HUES64 (cell line): ENCODE measurements around the gene CEP76.
"Not testable (repeated sequence)": the region's sequence is repeated elsewhere in the genome, so short reads cannot be mapped to it uniquely, and the experiment has no call there.

ENCODE experiments used
- H3K27ac ChIP-seq: 2 replicates; pipeline ENCODE4 v1.7.0; 2013; ENCODE audit warnings: low read depth, low read length, inconsistent platforms
- H3K27me3 ChIP-seq: 2 replicates; pipeline ENCODE4 v1.6.1; 2013; ENCODE audit warnings: mild to moderate bottlenecking, low read length; ENCODE audit not compliant: insufficient read depth
- H3K36me3 ChIP-seq: 2 replicates; pipeline ENCODE4 v1.6.1; 2013; ENCODE audit warnings: mild to moderate bottlenecking, low read length; ENCODE audit not compliant: insufficient read depth
- H3K4me1 ChIP-seq: 2 replicates; pipeline ENCODE4 v1.6.1; 2013; ENCODE audit warnings: mild to moderate bottlenecking, low read length, moderate library complexity; ENCODE audit not compliant: insufficient read depth
- H3K4me3 ChIP-seq: 2 replicates; pipeline ENCODE4 v1.5.1; 2013; ENCODE audit warnings: mild to moderate bottlenecking, low read length, moderate library complexity
- H3K9ac ChIP-seq: 2 replicates; pipeline ENCODE4 v1.6.1; 2013; ENCODE audit warnings: mild to moderate bottlenecking, low read depth, low read length
- H3K9me3 ChIP-seq: 2 replicates; pipeline ENCODE4 v1.6.1; 2013; ENCODE audit warnings: low read depth, low read length; ENCODE audit not compliant: insufficient read depth
- WGBS: fragments of 150-250, 120-280 bp; methylation state at CpG from one replicate; pipeline ENCODE4 v1.1.7; 2013; ENCODE audit warnings: missing lambda C conversion rate; 5-methylcytosine and 5-hydroxymethylcytosine counted together

The CEP76 gene

GRCh38 chr18:12639990-12640880, 62.3 kb downstream of the CEP76 start:
- H3K4me1 ChIP-seq = no peaks in the 10 kb centered on the region
- H3K27me3 ChIP-seq = no peaks in the 10 kb centered on the region
- no peak overlapping the region for H3K27ac ChIP-seq
- H3K9me3 ChIP-seq = no peaks in the 10 kb centered on the region
- WGBS = 70% methylated on average over 5 of the region's 5 CpGs
- H3K4me3 ChIP-seq = no peak overlapping the region
- H3K9ac ChIP-seq = no peak overlapping the region
- no peaks in the 10 kb centered on the region for H3K36me3 ChIP-seq

GRCh38 chr18:12638644-12639124, 63.8 kb downstream of the CEP76 start:
- H3K9me3 ChIP-seq = no peaks in the 10 kb centered on the region
- H3K36me3 ChIP-seq = no peaks in the 10 kb centered on the region
- H3K4me1 ChIP-seq = no peaks in the 10 kb centered on the region
- no peak overlapping the region for H3K27ac ChIP-seq
- no peak overlapping the region for H3K9ac ChIP-seq
- H3K4me3 ChIP-seq = no peak overlapping the region
- WGBS = 63% methylated on average over 3 of the region's 3 CpGs
- H3K27me3 ChIP-seq = no peaks in the 10 kb centered on the region

GRCh38 chr18:12637901-12638643, 64.5 kb downstream of the CEP76 start:
- 97% methylated on average over 4 of the region's 4 CpGs for WGBS
- H3K9ac ChIP-seq = no peak overlapping the region
- H3K9me3 ChIP-seq = no peaks in the 10 kb centered on the region
- H3K27me3 ChIP-seq = no peaks in the 10 kb centered on the region
- no peaks in the 10 kb centered on the region for H3K4me1 ChIP-seq
- no peak overlapping the region for H3K4me3 ChIP-seq
- H3K27ac ChIP-seq = no peak overlapping the region
- no peaks in the 10 kb centered on the region for H3K36me3 ChIP-seq

- no peak overlapping the region for H3K4me3 ChIP-seq
- WGBS = 87% methylated on average over 3 of the region's 3 CpGs
- no peak overlapping the region for H3K9ac ChIP-seq
- no peaks in the 10 kb centered on the region for H3K9me3 ChIP-seq
- no peaks in the 10 kb centered on the region for H3K36me3 ChIP-seq
- no peaks in the 10 kb centered on the region for H3K4me1 ChIP-seq
- H3K27me3 ChIP-seq = no peaks in the 10 kb centered on the region
- no peak overlapping the region for H3K27ac ChIP-seq
These were observed 65.1 kb downstream of the CEP76 start for GRCh38 chr18:12637393-12637792.

GRCh38 chr18:12631831-12632477, 70.6 kb downstream of the CEP76 start:
- H3K4me3 ChIP-seq = no peak overlapping the region
- H3K36me3 ChIP-seq = no peaks in the 10 kb centered on the region
- H3K9ac ChIP-seq = no peak overlapping the region
- H3K4me1 ChIP-seq = no peaks in the 10 kb centered on the region
- 64% methylated on average over 6 of the region's 6 CpGs for WGBS
- no peaks in the 10 kb centered on the region for H3K27me3 ChIP-seq
- H3K9me3 ChIP-seq = no peaks in the 10 kb centered on the region
- no peak overlapping the region for H3K27ac ChIP-seq

GRCh38 chr18:12630136-12630535, 72.4 kb downstream of the CEP76 start:
- Histone ChIP-seq H3K27me3 (no peaks in the 10 kb centered on the region), H3K9ac (no peak overlapping the region), H3K9me3 (no peaks in the 10 kb centered on the region), H3K36me3 (no peaks in the 10 kb centered on the region), H3K4me1 (no peaks in the 10 kb centered on the region), H3K27ac (no peak overlapping the region), H3K4me3 (no peak overlapping the region)
- 93% methylated on average over 7 of the region's 7 CpGs for WGBS

GRCh38 chr18:12628706-12629702, 73.5 kb downstream of the CEP76 start:
- no peak overlapping the region for H3K27ac ChIP-seq
- no peak overlapping the region for H3K9ac ChIP-seq
- no peaks in the 10 kb centered on the region for H3K9me3 ChIP-seq
- no peaks in the 10 kb centered on the region for H3K4me1 ChIP-seq
- no peaks in the 10 kb centered on the region for H3K36me3 ChIP-seq
- 96% methylated on average over 3 of the region's 4 CpGs for WGBS
- H3K4me3 ChIP-seq = no peak overlapping the region
- H3K27me3 ChIP-seq = no peaks in the 10 kb centered on the region

- H3K4me3 ChIP-seq, H3K27me3 ChIP-seq, H3K9ac ChIP-seq, H3K4me1 ChIP-seq, H3K36me3 ChIP-seq, H3K27ac ChIP-seq, H3K9me3 ChIP-seq: not testable (repeated sequence)
- WGBS = 100% methylated on average over 2 of the region's 3 CpGs
These were observed 75.3 kb downstream of the CEP76 start for GRCh38 chr18:12627199-12627598.

- Histone ChIP-seq H3K9me3 (no peaks in the 10 kb centered on the region), H3K4me3 (no peak overlapping the region), H3K27me3 (no peaks in the 10 kb centered on the region), H3K36me3 (no peaks in the 10 kb centered on the region), H3K9ac (no peak overlapping the region), H3K27ac (no peak overlapping the region), H3K4me1 (no peaks in the 10 kb centered on the region)
- 97% methylated on average over 4 of the region's 4 CpGs for WGBS
These were observed 77.3 kb downstream of the CEP76 start for GRCh38 chr18:12625241-12625640.
